Measurements from ENCODE around the gene RWDD1.

Gene RWDD1

GRCh38 chr6:116615937-116616736 lies 44.8 kb downstream of the RWDD1 start, which contains the start of gene RSPH4A:
RSPH4A (plus strand) TSS chr6:116616479; CDS start chr6:116616624, 145 bp downstream.
- peak; percentile 21 for DNase-seq

GRCh38 chr6:116616737-116617053 lies 45.4 kb downstream of the RWDD1 start:
- DNase-seq, result no peak

DNA sequence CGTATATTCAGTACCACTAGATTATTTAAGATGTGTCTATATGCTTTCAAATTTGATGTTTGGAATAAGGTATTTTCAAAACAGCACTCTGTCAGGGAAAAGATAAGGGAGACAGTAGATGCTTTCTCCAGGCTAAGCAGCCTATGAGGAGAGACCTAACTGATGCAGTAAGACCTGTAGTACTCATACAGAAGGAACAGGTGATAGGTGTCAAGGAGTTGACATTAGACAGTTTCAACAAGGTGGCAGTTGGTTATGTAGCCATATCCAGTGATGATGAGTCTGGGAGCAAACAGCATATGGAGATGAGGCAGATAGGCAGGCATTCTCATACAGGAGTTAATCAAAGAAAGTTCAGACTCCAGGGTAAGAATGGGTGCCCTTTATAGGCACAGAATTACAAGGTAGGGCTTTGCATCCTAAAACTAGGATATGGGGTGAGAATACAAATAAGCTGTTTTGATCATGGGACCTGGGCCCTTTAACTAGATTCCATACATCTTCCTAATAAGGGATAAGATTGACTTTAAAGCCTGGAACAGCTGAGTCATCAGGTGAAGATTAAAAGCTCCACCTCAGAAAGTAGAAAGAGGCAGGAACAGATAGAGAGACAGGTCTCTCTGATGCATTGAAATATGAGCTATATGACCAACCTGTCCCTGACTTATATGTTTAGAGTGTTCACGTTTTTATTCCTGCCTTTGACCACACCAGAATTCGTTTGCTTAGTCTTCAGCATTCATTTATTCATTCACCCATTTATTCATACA lies 52.9 kb downstream of the RWDD1 start:
- no peak for DNase-seq

DNA sequence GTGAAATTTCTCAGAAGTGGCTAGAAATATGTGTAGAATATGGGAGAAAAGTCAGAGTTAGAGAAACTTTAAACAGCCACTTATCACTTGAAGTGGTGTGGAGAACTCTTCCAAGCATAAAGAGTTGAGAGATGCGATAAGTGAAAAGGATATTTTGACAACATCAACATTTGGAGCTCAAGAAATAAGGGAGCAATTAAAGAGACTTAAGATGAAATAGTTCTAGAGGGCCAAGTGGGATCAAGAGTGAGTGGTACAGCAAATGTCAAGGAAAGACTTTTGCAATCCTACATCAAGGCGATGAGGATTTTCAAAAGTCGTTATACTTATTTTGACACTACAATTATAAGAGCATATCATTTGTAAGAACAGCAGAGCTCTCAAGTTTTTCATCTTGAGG lies 54.6 kb downstream of the RWDD1 start:
- DNase-seq, result no peak

GRCh38 chr6:116629563-116629981 lies 58.3 kb downstream of the RWDD1 start:
- DNase-seq, result no peak

GRCh38 chr6:116631379-116631990 lies 60.2 kb downstream of the RWDD1 start:
- DNase-seq, result no peak

- DNase-seq, result no peak
Observed at GRCh38 chr6:116633685-116634084, 62.4 kb downstream of the RWDD1 start.

Data from effector CD8-positive, alpha-beta T cell (primary cell).